HepG2 (cell line): ENCODE measurements around the gene IFT52. TPM values are rescaled to one million over a fixed set of nuclear protein-coding genes. Genes with fewer than 3 reads are reported as not detected.
A peak's percentile ranks its signal among the peaks of the same experiment; 100 is the strongest.

Experiments
- DMAP1 ChIP-seq: IDR thresholded peaks from 2 replicates; pipeline ENCODE4 v1.6.1; 2016
- EP300 ChIP-seq, 3 experiments: sonication (generic) in 1 of 3; formaldehyde crosslinking in 1 of 3; IDR thresholded peaks; 2 replicates each; pipeline versions ENCODE4 v1.5.1 to v1.6.1; 2011 to 2020; ENCODE audit warnings: low read depth in 2 of 3, low read length in 2 of 3, borderline replicate concordance in 1 of 3, improper control_type of control experiment in 1 of 3, mild to moderate bottlenecking in 1 of 3, missing genetic modification reagents in 1 of 3, moderate library complexity in 1 of 3
- EZH2 ChIP-seq: conservative IDR thresholded peaks from 2 replicates; pipeline ENCODE4 v1.6.1; 2012; ENCODE audit warnings: mild to moderate bottlenecking, low read depth, low read length, moderate library complexity
- ISX ChIP-seq: sonication (generic); formaldehyde crosslinking; conservative IDR thresholded peaks from 2 replicates; pipeline ENCODE4 v1.5.0; 2020; ENCODE audit warnings: missing genetic modification reagents
- KDM2A ChIP-seq: sonication (generic); formaldehyde crosslinking; IDR thresholded peaks from 2 replicates; pipeline ENCODE4 v1.4.0; 2020; ENCODE audit warnings: low read depth, missing genetic modification reagents, borderline replicate concordance
- KDM3A ChIP-seq: IDR thresholded peaks from 2 replicates; pipeline ENCODE4 v1.6.1; 2018; ENCODE audit warnings: low read depth, missing compliant biosample characterization
- NCOR1 ChIP-seq: fragments of 200-600 bp; sonication (generic); IDR thresholded peaks from 2 replicates; pipeline ENCODE4 v1.7.0; 2017; ENCODE audit warnings: antibody characterized with exemption, low read length, borderline replicate concordance
- NFKB2 ChIP-seq: sonication (generic); formaldehyde crosslinking; IDR thresholded peaks from 2 replicates; pipeline ENCODE4 v1.4.0; 2020; ENCODE audit warnings: missing genetic modification reagents, borderline replicate concordance
- RNF219 ChIP-seq: sonication (generic); formaldehyde crosslinking; IDR thresholded peaks from 2 replicates; pipeline ENCODE4 v1.5.0; 2020; ENCODE audit warnings: mild to moderate bottlenecking, missing genetic modification reagents
- RORA ChIP-seq: sonication (generic); formaldehyde crosslinking; IDR thresholded peaks from 2 replicates; pipeline ENCODE4 v1.5.0; 2020; ENCODE audit warnings: mild to moderate bottlenecking, missing genetic modification reagents, moderate library complexity
- SKIL ChIP-seq: sonication (generic); formaldehyde crosslinking; IDR thresholded peaks from 2 replicates; pipeline ENCODE4 v1.8.0; 2022; ENCODE audit warnings: missing genetic modification reagents, mild to moderate bottlenecking, moderate library complexity, borderline replicate concordance
- TFE3 ChIP-seq: IDR thresholded peaks from 2 replicates; pipeline ENCODE4 v1.6.1; 2016
- ZBTB7B ChIP-seq: sonication (generic); formaldehyde crosslinking; IDR thresholded peaks from 2 replicates; pipeline ENCODE4 v1.4.0; 2020; ENCODE audit warnings: missing genetic modification reagents
- ZNF12 ChIP-seq: sonication (generic); formaldehyde crosslinking; IDR thresholded peaks from 2 replicates; pipeline ENCODE4 v1.5.0; 2020; ENCODE audit warnings: missing genetic modification reagents
- ZNF543 ChIP-seq: sonication (generic); formaldehyde crosslinking; IDR thresholded peaks from 2 replicates; pipeline ENCODE4 v1.4.0; 2020; ENCODE audit warnings: mild to moderate bottlenecking, missing genetic modification reagents
- ZNF607 ChIP-seq: sonication (generic); formaldehyde crosslinking; IDR thresholded peaks from 2 replicates; pipeline ENCODE4 v1.5.1; 2020; ENCODE audit warnings: missing genetic modification reagents, mild to moderate bottlenecking, borderline replicate concordance
- ZNF615 ChIP-seq: sonication (generic); formaldehyde crosslinking; IDR thresholded peaks from 2 replicates; pipeline ENCODE4 v1.5.0; 2020; ENCODE audit warnings: mild to moderate bottlenecking, missing genetic modification reagents, borderline replicate concordance
- ZSCAN5A ChIP-seq: sonication (generic); formaldehyde crosslinking; IDR thresholded peaks from 2 replicates; pipeline ENCODE4 v1.8.0; 2022; ENCODE audit warnings: mild to moderate bottlenecking, missing genetic modification reagents, borderline replicate concordance
- ZUFSP ChIP-seq: sonication (generic); formaldehyde crosslinking; IDR thresholded peaks from 2 replicates; pipeline ENCODE4 v1.9.0; 2021; ENCODE audit warnings: missing genetic modification reagents, mild to moderate bottlenecking, borderline replicate concordance
- polyA plus RNA-seq, 8 experiments: library from polyadenylated mRNA; depleted of rRNA in 3 of 8; stranded (reverse) in 7 of 8; unstranded in 1 of 8; fragments of >200 nt; fragmentation: Illumina TruSeq in 4 of 8; extraction: Trizol in 4 of 8; gene quantifications; 2 replicates each; pipeline versions ENCODE4 v1.2.1 to v1.2.3, GENCODE V29; 2011 to 2016; ENCODE audit warnings: low read depth in 4 of 8, missing spikeins in 1 of 8, mixed read lengths in 1 of 8; ENCODE audit not compliant: insufficient read depth in 1 of 8
- total RNA-seq, 5 experiments: library from RNA; depleted of rRNA; stranded (reverse); fragments of >200 nt; fragmentation: Illumina TruSeq; extraction: Trizol; gene quantifications; 2 replicates each; pipeline ENCODE4 v1.2.3, GENCODE V29; 2016; ENCODE audit warnings: low read depth in 1 of 5

The IFT52 gene
- total and polyA plus RNA-seq, 2 of the 13 experiments (the other 11 are each of a cell fraction or from before 2014, with no cell fraction given): 48.0 to 64.0 TPM

GRCh38 chr20:43558412-43559146, 32.2 kb upstream of the IFT52 start, which contains the start of gene SGK2 (continued):
- TF ChIP-seq ZSCAN5A (CRISPR knock-in tag): no peak
- TF ChIP-seq ZNF607 (CRISPR knock-in tag): peak; percentile 87
- no peak; the same call in 1 of the 2 replicates for TF ChIP-seq RORA (CRISPR knock-in tag)
- peak; percentile 60; the same call in 1 of the 2 replicates for TF ChIP-seq NFKB2 (CRISPR knock-in tag)
- TF ChIP-seq EP300 (IDR thresholded peaks at IDR 0.05; ENCODE audit: low read depth in 2 of 2, low read length in 2 of 2): peak; percentile 44 to 57; a peak in 2 of 4 replicates
- TF ChIP-seq EP300 (CRISPR knock-in tag; IDR thresholded peaks at IDR 0.05; ENCODE audit: borderline replicate concordance): no peak; the same call in none of the 2 replicates
- TF ChIP-seq KDM3A (CRISPR knock-in tag): no peak
- peak; percentile 70; the same call in 1 of the 2 replicates for TF ChIP-seq SKIL (CRISPR knock-in tag)
- TF ChIP-seq DMAP1 (CRISPR knock-in tag): peak; percentile 87; the same call in 1 of the 2 replicates
- TF ChIP-seq ZNF615 (CRISPR knock-in tag): peak; percentile 67; the same call in 1 of the 2 replicates
- TF ChIP-seq ZUFSP (CRISPR knock-in tag): no peak
- 0 out of 2 replicates have a peak, but pooled peaks have one; percentile 26 for TF ChIP-seq RNF219 (CRISPR knock-in tag)
- TF ChIP-seq KDM2A (CRISPR knock-in tag): peak; percentile 73
- no peak; the same call in 1 of the 2 replicates for TF ChIP-seq TFE3 (CRISPR knock-in tag)
- peak; percentile 72; the same call in 1 of the 2 replicates for TF ChIP-seq NCOR1
- TF ChIP-seq ZNF543 (CRISPR knock-in tag): 0 out of 2 replicates have a peak, but pooled peaks have one; percentile 7
- no peak for TF ChIP-seq EZH2
- peak; percentile 35 for TF ChIP-seq ZNF12
- no peak; the same call in 1 of the 2 replicates for TF ChIP-seq ZBTB7B (CRISPR knock-in tag)
- TF ChIP-seq ISX (CRISPR knock-in tag): no peak
